Lung (tissue), 12 donors: ENCODE results near the gene FBXL17. TPM values are rescaled to one million over a fixed set of nuclear protein-coding genes. Genes with fewer than 3 reads are reported as not detected.
"Not testable (repeated sequence)": the region's sequence is repeated elsewhere in the genome, so short reads cannot be mapped to it uniquely, and the experiment has no call there.

Experiments used
- ATAC-seq: fragments of 200-7000 bp; cut with Tn5 transposase; one replicate; pipeline ENCODE4 v1.9.1; 2020; ENCODE audit warnings: moderate number of reproducible peaks; ENCODE audit not compliant: insufficient read depth, low FRiP score
- DNase-seq, 3 donors: peaks; one replicate each; pipeline ENCODE4 v3.0.0-alpha.2; 2013 to 2017
- H3K27ac ChIP-seq, 2 donors: one replicate each; pipeline ENCODE4 v1.5.1; 2013; ENCODE audit warnings: mild to moderate bottlenecking in 2 of 2, moderate library complexity in 2 of 2, control low read depth in 1 of 2, inconsistent platforms in 1 of 2, low read depth in 1 of 2, low read length in 1 of 2
- H3K27me3 ChIP-seq, 3 donors: one replicate each; pipeline ENCODE4 v1.5.1; 2013; ENCODE audit warnings: low read length in 2 of 3; ENCODE audit not compliant: control insufficient read depth in 3 of 3, insufficient read depth in 3 of 3
- H3K36me3 ChIP-seq, 4 donors: one replicate each; pipeline ENCODE4 v1.5.1; 2013; ENCODE audit warnings: low read length in 4 of 4, mild to moderate bottlenecking in 1 of 4, moderate library complexity in 1 of 4; ENCODE audit not compliant: control insufficient read depth in 4 of 4, insufficient read depth in 4 of 4
- H3K4me1 ChIP-seq, 5 donors: one replicate each; pipeline ENCODE4 v1.5.1; 2013; ENCODE audit warnings: low read length in 5 of 5, mild to moderate bottlenecking in 2 of 5, moderate library complexity in 1 of 5; ENCODE audit not compliant: control insufficient read depth in 5 of 5, insufficient read depth in 5 of 5
- H3K4me3 ChIP-seq: one replicate; pipeline ENCODE4 v1.5.1; 2013; ENCODE audit warnings: mild to moderate bottlenecking, control low read depth, moderate library complexity
- H3K9ac ChIP-seq, 2 donors: one replicate each; pipeline ENCODE4 v1.5.1; 2013; ENCODE audit warnings: low read length in 2 of 2, control low read depth in 1 of 2; ENCODE audit not compliant: insufficient read depth in 1 of 2
- H3K9me3 ChIP-seq, 4 donors: one replicate each; pipeline ENCODE4 v1.5.1; 2013; ENCODE audit warnings: low read length in 3 of 4, mild to moderate bottlenecking in 1 of 4, moderate library complexity in 1 of 4; ENCODE audit not compliant: control insufficient read depth in 4 of 4, insufficient read depth in 3 of 4
- WGBS, 2 donors: extraction: QIAGEN DNeasy Blood & Tissue Kit; methylation state at CpG; one replicate each; pipeline ENCODE4 v1.1.7; 2013; 5-methylcytosine and 5-hydroxymethylcytosine counted together
- polyA plus RNA-seq, 2 donors: library from polyadenylated mRNA; stranded (reverse); fragments of 200-250 nt; gene quantifications; one replicate each; pipeline ENCODE4 v1.2.1, GENCODE V29; 2013
- total RNA-seq, 2 donors: library from RNA; depleted of rRNA in 1 of 2; stranded (reverse); fragments of >200 nt in 1 of 2; gene quantifications; one replicate each; pipeline ENCODE4 v1.2.1, GENCODE V29; 2014 to 2021
- TF ChIP-seq, protein P1 (sequence below): IDR thresholded peaks from 2 replicates; pipeline ENCODE4 v1.5.1; 2012; ENCODE audit warnings: mild to moderate bottlenecking; ENCODE audit errors: control extremely low read depth, extremely low read depth
- donor health status: control.
- donor health status: control.
- donor health status: Bipolar disorder and iron deficiency.
- donor health status: healthy.
- donor health status: DM: yes; HTN: yes; CAD: no.

FBXL17 gene
- total and polyA plus RNA-seq, 4 donors: 4.0 to 23.9 (median 13.6) TPM

DNA sequence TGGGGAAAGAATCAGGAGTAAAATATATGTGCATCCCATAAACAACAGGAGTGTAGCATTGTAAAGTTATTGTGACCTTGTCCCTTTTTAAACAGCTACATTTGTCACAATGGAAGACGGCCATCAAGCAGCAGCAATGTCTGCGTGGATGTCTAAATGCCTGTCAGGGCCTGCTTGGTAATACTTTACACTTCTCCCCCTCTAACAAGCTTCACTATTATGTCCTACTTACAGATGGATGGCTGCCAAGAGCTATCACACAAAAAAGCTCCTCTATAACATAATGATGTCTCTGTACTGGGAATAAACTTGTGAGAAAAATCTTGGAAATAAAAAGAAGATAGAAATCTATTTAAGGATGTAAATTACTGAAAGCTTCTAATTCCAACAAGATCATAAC is 213.0 kb downstream of the FBXL17 start:
- TF ChIP-seq, protein P1, sequence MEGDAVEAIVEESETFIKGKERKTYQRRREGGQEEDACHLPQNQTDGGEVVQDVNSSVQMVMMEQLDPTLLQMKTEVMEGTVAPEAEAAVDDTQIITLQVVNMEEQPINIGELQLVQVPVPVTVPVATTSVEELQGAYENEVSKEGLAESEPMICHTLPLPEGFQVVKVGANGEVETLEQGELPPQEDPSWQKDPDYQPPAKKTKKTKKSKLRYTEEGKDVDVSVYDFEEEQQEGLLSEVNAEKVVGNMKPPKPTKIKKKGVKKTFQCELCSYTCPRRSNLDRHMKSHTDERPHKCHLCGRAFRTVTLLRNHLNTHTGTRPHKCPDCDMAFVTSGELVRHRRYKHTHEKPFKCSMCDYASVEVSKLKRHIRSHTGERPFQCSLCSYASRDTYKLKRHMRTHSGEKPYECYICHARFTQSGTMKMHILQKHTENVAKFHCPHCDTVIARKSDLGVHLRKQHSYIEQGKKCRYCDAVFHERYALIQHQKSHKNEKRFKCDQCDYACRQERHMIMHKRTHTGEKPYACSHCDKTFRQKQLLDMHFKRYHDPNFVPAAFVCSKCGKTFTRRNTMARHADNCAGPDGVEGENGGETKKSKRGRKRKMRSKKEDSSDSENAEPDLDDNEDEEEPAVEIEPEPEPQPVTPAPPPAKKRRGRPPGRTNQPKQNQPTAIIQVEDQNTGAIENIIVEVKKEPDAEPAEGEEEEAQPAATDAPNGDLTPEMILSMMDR: no peak
- H3K27ac ChIP-seq: no peak overlapping the region
- DNase-seq: peak in 2 of 3 donors; percentile 53 to 71
- WGBS, 2 donors: 82 to 85% methylated on average over 2 of the region's 2 CpGs
- H3K27me3 ChIP-seq: no peaks in the 10 kb centered on the region
- no peak overlapping the region for H3K4me3 ChIP-seq
- no peaks in the 10 kb centered on the region for H3K9me3 ChIP-seq
- H3K36me3 ChIP-seq: no peaks in the 10 kb centered on the region
- H3K9ac ChIP-seq: no peak overlapping the region
- H3K4me1 ChIP-seq: peaks cover 0 to 8% (median 2%) of the 10 kb centered on the region in 5 donors
- ATAC-seq: no peak

DNA sequence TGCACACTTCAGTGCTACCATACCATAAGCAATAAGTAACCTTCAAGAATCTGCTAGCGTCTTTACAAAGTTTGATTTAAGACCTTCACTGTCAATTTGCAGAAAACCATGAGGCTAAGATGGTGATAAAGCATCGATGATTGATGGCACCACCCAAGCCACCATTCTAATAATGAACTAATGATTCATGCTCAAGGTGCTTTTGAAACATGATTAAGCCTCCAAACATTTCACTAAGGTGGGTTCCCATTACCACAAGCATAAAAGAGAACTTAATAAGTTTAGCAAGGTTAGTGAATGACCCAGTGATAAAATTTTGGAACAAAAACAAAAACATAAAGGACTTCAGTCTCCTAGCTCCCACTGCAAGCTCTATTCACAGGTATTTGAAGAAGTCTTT is 214.7 kb downstream of the FBXL17 start:
- H3K27ac ChIP-seq: no peak overlapping the region
- TF ChIP-seq, protein P1: no peak
- peaks cover 0 to 8% (median 2%) of the 10 kb centered on the region in 5 donors for H3K4me1 ChIP-seq
- ATAC-seq (no peak), DNase-seq (no peak)
- no peaks in the 10 kb centered on the region for H3K9me3 ChIP-seq
- H3K9ac ChIP-seq: no peak overlapping the region
- 96 to 98% methylated on average over 2 of the region's 2 CpGs for whole genome bisulfite sequencing, 2 donors
- no peak overlapping the region for H3K4me3 ChIP-seq
- H3K36me3 ChIP-seq: no peaks in the 10 kb centered on the region
- H3K27me3 ChIP-seq: no peaks in the 10 kb centered on the region

DNA sequence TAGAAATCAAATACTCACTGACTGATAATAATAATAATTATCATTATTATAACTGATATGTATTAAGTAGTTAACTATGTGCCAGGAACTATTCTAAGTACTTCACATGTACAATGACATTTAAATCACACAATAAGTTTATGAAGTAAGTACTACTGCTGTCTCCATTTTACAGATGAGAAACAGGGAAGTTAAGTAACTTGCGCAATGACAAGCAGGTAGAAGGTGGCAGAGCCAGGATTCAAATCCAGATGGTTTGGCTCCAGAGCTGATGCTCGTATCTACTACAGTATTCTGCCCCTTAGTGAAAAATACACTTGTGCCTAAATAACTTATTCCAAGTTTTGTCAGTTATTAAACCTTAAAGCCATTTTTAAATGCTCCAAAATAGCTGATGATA is 217.3 kb downstream of the FBXL17 start:
- Histone ChIP-seq H3K4me1 (peaks cover 0 to 8% (median 2%) of the 10 kb centered on the region in 5 donors), H3K27ac (no peak overlapping the region), H3K9ac (no peak overlapping the region), H3K36me3 (no peaks in the 10 kb centered on the region), H3K9me3 (no peaks in the 10 kb centered on the region), H3K27me3 (no peaks in the 10 kb centered on the region), H3K4me3 (no peak overlapping the region)
- WGBS, 2 donors: 56 to 91% methylated on average over 2 of the region's 2 CpGs
- TF ChIP-seq, protein P1: no peak
- ATAC-seq: no peak
- no peak for DNase-seq

DNA sequence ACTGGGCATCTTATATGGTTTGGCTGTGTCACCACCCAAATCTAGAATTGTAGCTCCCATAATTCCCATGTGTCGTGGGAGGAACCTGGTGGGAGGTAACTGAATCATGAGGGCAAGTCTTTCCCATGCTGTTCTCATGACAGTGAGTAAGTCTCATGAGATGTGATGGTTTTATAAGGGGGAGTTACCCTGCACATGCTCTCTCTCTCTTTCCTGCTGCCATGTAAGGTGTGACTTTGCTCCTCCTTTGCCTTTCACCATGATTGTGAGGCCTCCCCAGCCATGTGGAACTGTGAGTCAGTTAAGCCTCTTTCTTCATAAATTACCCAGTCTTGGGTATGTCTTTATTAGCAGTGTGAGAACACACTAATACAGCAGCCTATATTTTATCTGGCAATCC is 229.0 kb downstream of the FBXL17 start:
- not testable (repeated sequence) for H3K4me1 ChIP-seq, H3K9me3 ChIP-seq, H3K36me3 ChIP-seq, ATAC-seq, H3K9ac ChIP-seq, DNase-seq, H3K4me3 ChIP-seq, H3K27ac ChIP-seq, H3K27me3 ChIP-seq
- 95 to 98% methylated on average over 1 of the region's 1 CpG for WGBS, 2 donors
